GM10248 (cell line): ENCODE data around the gene DGKD.

ENCODE experiments used
- CTCF ChIA-PET: fragments of 300-600 bp; sonication (Branson Sonifier 250); formaldehyde crosslinking; extraction: SDS; loops from one replicate; lab custom pipeline; 2021; ENCODE audit warnings: antibody characterized with exemption; lab: Yijun Ruan, JAX
- POLR2A ChIA-PET: fragments of 350-650 bp; sonication (Branson Sonifier 250); formaldehyde crosslinking; extraction: SDS; loops from one replicate; lab custom pipeline; 2020; ENCODE audit warnings: antibody characterized with exemption; lab: Yijun Ruan, JAX
- DNase-seq: peaks from one replicate; pipeline ENCODE4 v3.0.0; 2012; ENCODE audit errors: extremely low spot score
- TF ChIP-seq, protein P1 (sequence below): IDR thresholded peaks from 2 replicates; pipeline ENCODE4 v1.5.1; 2012; ENCODE audit warnings: mild to moderate bottlenecking, low read depth; ENCODE audit errors: extremely low read depth, missing control alignments, control extremely low read depth

Gene DGKD

DNA sequence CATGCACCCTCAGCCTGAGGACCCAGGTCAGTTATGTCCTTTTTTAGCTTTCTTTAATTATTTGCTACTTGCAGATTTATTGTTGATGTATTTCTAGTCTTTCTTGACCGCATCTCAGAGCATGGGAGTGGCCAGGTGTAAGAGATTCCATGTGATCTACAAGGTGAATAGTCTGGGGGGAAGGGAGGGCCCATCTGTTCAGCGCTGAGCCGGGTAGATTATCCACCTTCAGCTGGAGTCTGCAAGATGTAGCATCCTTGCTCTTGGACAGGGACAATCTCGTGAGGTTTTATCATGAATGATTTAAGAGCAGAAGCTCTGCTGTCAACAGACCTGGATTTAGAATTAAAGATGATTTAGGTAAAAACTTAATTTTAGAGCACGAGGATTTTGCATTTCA lies 12.0 kb upstream of the DGKD start:
- TF ChIP-seq, protein P1, sequence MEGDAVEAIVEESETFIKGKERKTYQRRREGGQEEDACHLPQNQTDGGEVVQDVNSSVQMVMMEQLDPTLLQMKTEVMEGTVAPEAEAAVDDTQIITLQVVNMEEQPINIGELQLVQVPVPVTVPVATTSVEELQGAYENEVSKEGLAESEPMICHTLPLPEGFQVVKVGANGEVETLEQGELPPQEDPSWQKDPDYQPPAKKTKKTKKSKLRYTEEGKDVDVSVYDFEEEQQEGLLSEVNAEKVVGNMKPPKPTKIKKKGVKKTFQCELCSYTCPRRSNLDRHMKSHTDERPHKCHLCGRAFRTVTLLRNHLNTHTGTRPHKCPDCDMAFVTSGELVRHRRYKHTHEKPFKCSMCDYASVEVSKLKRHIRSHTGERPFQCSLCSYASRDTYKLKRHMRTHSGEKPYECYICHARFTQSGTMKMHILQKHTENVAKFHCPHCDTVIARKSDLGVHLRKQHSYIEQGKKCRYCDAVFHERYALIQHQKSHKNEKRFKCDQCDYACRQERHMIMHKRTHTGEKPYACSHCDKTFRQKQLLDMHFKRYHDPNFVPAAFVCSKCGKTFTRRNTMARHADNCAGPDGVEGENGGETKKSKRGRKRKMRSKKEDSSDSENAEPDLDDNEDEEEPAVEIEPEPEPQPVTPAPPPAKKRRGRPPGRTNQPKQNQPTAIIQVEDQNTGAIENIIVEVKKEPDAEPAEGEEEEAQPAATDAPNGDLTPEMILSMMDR = no peak
- POLR2A ChIA-PET = no interaction called here
- CTCF ChIA-PET = interaction anchor here (1.0 to 1.8 kb wide), 3 partner anchors 11 to 20 kb away, joined by 3 to 5 read pairs (median 3); no protein-coding TSS in a partner anchor
- no peak for DNase-seq

DNA sequence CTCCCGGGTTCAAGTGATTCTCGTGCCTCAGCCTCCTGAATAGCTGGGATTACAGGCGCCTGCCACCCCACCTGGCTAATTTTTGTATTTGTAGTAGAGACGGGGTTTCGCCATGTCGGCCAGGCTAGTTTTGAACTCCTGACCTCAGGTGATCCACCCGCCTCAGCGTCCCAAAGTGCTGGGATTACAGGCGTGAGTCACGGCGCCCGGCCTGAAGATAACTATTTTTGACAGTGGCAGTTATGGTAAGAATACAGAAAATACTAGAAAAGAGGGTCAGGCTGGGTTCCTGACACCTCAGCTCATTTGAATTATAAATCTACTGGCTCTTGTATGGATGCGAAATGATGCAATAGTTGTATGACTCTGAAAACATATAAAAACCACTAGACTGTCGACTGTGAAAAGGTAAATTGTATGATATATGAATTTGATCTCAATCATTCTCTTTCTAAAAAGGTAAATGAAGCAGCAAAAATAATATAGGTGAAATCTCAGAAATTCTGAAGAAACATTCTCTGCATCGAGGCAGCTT lies 11.1 kb upstream of the DGKD start:
- CTCF ChIA-PET = interaction anchor here (1.0 to 2.0 kb wide), 3 partner anchors 11 to 14 kb away, joined by 3 to 10 read pairs (median 4); partner anchors contain the start of gene DGKD
- DNase-seq = no peak
- TF ChIP-seq, protein P1 = no peak
- POLR2A ChIA-PET = no interaction called here

DNA sequence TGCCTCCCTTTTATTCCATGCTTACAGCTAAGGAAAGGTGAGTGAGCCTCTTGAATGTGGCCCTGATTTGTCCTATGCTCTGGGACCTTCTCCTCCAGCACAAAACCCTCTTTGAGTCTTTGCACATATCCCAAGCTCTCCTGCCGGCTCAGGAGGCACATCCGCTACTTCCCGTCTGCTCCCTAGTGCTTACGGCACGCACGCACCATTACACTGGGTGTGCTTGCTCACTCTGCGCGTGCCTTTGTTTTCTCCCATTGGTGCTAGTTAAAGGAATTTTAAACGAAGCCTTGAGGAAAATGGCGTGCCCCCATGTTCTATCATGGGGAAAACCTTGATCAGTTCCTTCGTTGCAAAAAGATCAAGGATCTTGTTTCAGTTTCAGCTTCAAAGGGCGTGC lies 7.9 kb upstream of the DGKD start:
- ChIA-PET POLR2A (no interaction called here), CTCF (interaction anchor here (0.7 to 1.5 kb wide), 3 partner anchors 10 to 15 kb away, joined by 3 to 4 read pairs (median 4); no protein-coding TSS in a partner anchor)
- no peak for DNase-seq
- TF ChIP-seq, protein P1 = no peak

DNA sequence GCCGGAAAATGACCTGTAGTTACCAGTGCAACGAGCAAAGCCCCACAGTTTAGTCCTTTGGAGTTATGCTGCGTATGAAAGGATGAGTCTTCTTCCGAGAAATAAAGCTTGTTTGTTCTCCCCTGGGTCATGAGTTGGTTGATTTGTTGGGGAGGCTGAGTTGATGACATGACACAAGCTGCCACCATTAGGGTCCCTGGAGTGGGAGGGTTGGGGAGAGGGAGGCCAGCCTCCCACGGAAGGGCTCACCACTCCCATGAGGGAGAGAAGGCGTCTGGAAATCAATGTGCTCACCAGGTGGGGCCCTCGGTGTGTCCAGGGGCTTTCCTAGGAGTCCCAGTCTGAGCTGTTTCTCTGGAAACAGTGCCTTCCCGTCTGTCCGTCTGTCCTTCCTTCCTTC lies 7.4 kb upstream of the DGKD start:
- CTCF ChIA-PET = interaction anchor here (0.7 to 1.7 kb wide), 5 partner anchors 10 to 97 kb away, joined by 3 to 5 read pairs (median 4); no protein-coding TSS in a partner anchor

DNA sequence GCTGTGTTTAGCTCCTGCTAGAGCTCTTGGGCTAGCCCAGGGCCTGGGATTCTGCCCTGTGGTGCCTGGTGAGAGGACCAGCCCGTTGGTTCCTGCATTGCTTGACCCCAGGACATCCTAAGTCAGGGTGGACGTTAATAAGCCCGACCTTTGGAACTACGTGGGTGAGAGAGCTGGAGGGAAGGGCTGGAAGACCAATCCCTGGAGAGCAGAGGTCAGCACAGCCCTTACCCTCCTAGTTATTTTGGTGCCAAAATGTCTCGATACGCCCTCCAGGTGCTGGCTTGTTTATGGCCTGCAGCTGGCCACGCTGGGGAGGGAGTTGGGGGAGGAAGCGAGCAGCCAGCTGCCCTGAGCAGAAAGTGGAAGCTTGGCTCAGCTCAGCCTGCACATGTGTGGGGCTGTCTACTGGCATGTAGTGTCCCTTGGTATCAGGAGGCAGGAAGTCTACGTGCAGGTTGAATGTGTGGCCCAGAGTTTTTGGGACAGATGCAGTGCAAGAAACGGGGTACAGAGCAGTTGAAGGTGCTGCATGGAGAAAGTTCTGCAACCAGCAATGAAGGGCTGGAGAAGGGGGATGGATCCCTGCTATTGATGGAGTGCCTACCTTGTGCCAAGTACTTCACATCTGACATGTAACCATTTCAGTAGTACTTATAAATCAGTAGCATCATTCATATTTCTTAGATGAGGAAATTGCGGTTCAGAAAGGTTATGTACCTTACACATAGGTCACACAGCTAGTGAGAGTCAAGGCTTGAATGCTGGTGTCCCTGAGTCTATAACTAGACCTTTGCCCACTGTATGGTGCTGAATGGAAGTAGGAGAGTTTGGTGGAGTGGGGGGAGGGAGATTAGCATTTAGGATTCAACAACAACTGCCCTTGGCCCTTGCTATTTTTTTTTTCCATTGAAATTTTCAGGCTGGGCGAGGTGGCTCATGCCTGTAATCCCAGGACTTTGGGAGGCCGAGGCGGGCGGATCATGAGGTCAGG lies 5.0 kb upstream of the DGKD start:
- DNase-seq = peak; percentile 74
- POLR2A ChIA-PET = interaction anchor here (0.6 kb wide), 1 partner anchor 14 kb away, joined by 3 read pairs; no protein-coding TSS in a partner anchor
- TF ChIP-seq, protein P1 = no peak
- CTCF ChIA-PET = interaction anchor here (1.0 to 3.3 kb wide), 3 partner anchors 8 to 95 kb away, joined by 3 to 7 read pairs (median 5); no protein-coding TSS in a partner anchor

More for the DNA sequence above, 7.4 kb upstream of the DGKD start:
- TF ChIP-seq, protein P1 = no peak
- DNase-seq = no peak
- POLR2A ChIA-PET = interaction anchor here (0.5 kb wide), 1 partner anchor 279 kb away, joined by 4 read pairs; no protein-coding TSS in a partner anchor

DNA sequence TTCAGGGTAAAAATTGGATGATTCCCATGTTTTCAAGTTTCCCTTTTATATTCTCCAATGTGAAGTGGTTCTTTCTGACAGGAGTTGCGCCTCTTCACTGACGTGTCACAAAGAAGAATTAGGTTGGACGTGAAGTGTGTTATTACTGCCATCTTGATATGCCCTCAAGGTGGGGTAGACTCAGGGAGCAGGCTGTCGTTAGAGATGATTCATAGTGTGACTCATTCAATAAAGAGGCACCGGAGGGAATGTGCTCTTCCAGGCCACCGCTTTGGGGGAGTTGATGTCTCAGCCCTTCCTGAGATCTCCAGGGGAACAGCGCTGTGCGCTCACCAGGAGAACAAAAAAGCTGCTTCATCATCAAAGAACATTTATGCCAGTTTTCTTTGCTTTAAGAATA lies 3.6 kb upstream of the DGKD start:
- no peak for DNase-seq
- ChIA-PET CTCF (interaction anchor here (1.1 to 3.3 kb wide), 3 partner anchors 10 to 297 kb away, joined by 3 to 7 read pairs (median 3); no protein-coding TSS in a partner anchor), POLR2A (no interaction called here)
- TF ChIP-seq, protein P1 = no peak
